ENCODE measurements around the gene MADCAM1. TPM values are rescaled to one million over a fixed set of nuclear protein-coding genes. Genes with fewer than 3 reads are reported as not detected.
"Not testable (repeated sequence)": the region's sequence is repeated elsewhere in the genome, so short reads cannot be mapped to it uniquely, and the experiment has no call there.

Gene MADCAM1
- 0.75 to 1.1 TPM (median 0.98 TPM) in 3 replicates for total RNA-seq

DNA sequence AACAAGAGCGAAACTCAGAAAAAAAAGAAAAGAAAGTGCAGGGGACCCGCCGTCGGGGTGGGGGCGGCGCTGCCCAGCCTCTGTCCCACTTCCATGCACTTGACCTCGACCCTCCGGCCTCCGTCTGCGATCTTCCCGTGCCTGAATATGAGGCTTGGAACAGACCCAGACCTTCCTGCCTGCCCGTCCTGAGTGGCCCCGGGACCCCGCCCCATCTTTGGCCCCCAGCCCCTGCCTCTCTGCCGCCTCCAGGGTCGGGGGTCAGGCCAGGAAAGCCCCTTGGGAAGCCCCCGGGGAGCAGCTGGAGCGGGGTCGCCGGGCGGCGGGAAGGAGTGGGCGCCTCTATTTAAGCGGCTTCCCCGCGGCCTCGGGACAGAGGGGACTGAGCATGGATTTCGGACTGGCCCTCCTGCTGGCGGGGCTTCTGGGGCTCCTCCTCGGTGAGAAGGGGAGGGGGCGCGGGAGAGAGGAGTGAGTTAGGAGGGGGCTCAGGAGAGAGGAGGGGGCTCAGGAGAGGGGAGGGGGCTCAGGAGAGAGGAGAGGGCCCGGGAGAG is at the start of gene MADCAM1:
Gene MADCAM1 (plus strand): TSS at position 375 of the 554 bp plus-strand sequence. CDS start 14 bp downstream, at position 389.
- Mint-ChIP-seq H3K36me3 (no peaks in the 10 kb centered on the region), H3K9me3 (peaks cover 3% of the 10 kb centered on the region), H3K4me3 (no peak within 1 kb of the TSS), H3K27ac (no peak within 1 kb of the TSS), H3K27me3 (ENCODE audit: low read depth) (peaks cover 44% of the 10 kb centered on the region), H3K4me1 (peaks cover 3% of the 10 kb centered on the region)
- DNase-seq (ENCODE audit: low spot score in 2 of 2, unreplicated experiment in 2 of 2) = no peak
- TF ChIP-seq, protein P1, sequence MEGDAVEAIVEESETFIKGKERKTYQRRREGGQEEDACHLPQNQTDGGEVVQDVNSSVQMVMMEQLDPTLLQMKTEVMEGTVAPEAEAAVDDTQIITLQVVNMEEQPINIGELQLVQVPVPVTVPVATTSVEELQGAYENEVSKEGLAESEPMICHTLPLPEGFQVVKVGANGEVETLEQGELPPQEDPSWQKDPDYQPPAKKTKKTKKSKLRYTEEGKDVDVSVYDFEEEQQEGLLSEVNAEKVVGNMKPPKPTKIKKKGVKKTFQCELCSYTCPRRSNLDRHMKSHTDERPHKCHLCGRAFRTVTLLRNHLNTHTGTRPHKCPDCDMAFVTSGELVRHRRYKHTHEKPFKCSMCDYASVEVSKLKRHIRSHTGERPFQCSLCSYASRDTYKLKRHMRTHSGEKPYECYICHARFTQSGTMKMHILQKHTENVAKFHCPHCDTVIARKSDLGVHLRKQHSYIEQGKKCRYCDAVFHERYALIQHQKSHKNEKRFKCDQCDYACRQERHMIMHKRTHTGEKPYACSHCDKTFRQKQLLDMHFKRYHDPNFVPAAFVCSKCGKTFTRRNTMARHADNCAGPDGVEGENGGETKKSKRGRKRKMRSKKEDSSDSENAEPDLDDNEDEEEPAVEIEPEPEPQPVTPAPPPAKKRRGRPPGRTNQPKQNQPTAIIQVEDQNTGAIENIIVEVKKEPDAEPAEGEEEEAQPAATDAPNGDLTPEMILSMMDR (IDR thresholded peaks at IDR 0.05; ENCODE audit: unreplicated experiment) = no peak

DNA sequence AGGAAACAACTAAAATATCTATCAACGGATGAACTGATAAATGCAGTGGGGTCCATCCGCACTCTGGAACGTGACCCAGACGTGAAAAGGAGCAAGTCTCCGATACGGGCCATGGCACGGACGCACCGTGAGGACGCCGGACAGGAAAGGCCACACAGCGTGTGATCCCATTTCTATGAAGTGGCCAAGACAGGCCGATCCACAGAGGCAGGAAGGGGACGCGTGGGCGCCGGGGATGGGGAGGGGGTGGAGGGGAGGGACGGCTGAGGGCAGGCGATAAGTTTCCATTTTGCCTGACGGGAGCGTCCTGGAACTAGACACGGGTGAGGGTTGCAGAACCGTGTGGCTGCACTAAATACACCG is 49.2 kb upstream of the MADCAM1 start:
- TF ChIP-seq, protein P1 (IDR thresholded peaks at IDR 0.05; ENCODE audit: unreplicated experiment) = no peak
- Mint-ChIP-seq H3K4me1 (peaks cover 11% of the 10 kb centered on the region), H3K4me3 (no peak overlapping the region), H3K27me3 (ENCODE audit: low read depth) (no peaks in the 10 kb centered on the region), H3K36me3 (peaks cover 4% of the 10 kb centered on the region), H3K9me3 (peaks cover 5% of the 10 kb centered on the region), H3K27ac (no peak overlapping the region)
- DNase-seq (ENCODE audit: low spot score in 2 of 2, unreplicated experiment in 2 of 2) = no peak

DNA sequence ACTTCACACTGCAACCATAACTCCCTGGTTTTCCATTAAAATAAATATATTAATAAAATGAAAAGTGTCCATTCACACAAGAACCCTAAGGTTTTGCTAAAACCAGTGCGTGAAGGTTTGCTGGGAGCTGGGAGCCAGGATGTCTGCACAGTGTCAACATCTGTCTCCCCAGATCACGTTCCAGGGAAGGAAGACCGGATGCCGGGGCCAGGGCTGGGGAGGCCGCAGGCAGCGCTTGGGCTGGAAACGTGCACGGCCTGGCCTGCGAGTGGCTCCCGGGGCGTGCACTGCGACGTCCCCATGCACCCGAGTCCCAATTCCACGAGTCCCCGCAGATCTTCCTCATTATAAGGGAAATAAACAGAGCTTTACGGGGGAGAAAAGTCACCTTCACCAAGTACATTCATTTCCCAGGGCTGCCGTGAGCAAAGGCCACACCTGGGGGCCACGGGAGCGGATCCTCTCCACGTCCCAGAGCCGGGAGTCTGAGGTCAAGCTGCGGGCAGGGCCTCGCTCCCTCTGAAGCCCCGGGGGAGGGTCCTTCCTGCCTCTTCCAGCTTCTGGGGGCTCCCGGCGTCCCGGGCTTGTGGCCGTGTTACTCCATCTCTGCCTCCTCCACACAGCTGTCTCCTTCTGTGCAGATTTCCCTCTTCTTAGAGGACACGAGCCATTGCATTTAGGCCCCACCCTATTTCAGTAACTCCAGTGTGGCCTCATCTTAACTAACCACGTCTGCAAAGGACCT is 48.3 kb upstream of the MADCAM1 start:
- H3K4me1 Mint-ChIP-seq = peaks cover 11% of the 10 kb centered on the region
- peaks cover 5% of the 10 kb centered on the region for H3K9me3 Mint-ChIP-seq
- H3K27ac Mint-ChIP-seq = peak overlapping the region; percentile 92
- no peak for DNase-seq (ENCODE audit: low spot score in 2 of 2, unreplicated experiment in 2 of 2)
- TF ChIP-seq, protein P1 (IDR thresholded peaks at IDR 0.05; ENCODE audit: unreplicated experiment) = no peak
- no peaks in the 10 kb centered on the region for H3K27me3 Mint-ChIP-seq (ENCODE audit: low read depth)
- peak overlapping the region; percentile 20 for H3K4me3 Mint-ChIP-seq
- H3K36me3 Mint-ChIP-seq = peaks cover 9% of the 10 kb centered on the region

DNA sequence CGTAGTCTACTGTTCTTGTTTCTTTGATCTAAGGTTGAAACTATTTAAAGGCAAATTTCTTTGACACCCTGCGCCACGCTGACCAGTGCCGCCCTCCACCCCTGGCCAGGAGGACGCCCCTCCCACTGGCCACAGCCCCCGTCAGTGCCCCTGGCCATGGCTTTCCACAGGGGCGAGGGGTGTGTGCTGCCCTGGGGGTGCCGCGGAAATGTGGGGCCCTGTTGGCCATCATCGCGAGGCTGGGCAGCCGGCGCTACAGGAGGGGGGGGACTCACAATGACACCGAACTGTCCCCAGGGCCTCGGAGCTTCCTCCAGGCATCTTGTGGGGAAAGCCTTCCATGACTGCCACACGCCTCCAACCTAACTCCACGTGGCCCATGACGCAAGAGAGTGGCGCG is 46.4 kb upstream of the MADCAM1 start:
- no peak overlapping the region for H3K27ac Mint-ChIP-seq
- H3K4me1 Mint-ChIP-seq = peaks cover 11% of the 10 kb centered on the region
- H3K4me3 Mint-ChIP-seq = no peak overlapping the region
- TF ChIP-seq, protein P1 (IDR thresholded peaks at IDR 0.05; ENCODE audit: unreplicated experiment) = no peak
- H3K36me3 Mint-ChIP-seq = peaks cover 13% of the 10 kb centered on the region
- peaks cover 5% of the 10 kb centered on the region for H3K9me3 Mint-ChIP-seq
- DNase-seq (ENCODE audit: low spot score in 2 of 2, unreplicated experiment in 2 of 2) = no peak
- H3K27me3 Mint-ChIP-seq (ENCODE audit: low read depth) = no peaks in the 10 kb centered on the region

DNA sequence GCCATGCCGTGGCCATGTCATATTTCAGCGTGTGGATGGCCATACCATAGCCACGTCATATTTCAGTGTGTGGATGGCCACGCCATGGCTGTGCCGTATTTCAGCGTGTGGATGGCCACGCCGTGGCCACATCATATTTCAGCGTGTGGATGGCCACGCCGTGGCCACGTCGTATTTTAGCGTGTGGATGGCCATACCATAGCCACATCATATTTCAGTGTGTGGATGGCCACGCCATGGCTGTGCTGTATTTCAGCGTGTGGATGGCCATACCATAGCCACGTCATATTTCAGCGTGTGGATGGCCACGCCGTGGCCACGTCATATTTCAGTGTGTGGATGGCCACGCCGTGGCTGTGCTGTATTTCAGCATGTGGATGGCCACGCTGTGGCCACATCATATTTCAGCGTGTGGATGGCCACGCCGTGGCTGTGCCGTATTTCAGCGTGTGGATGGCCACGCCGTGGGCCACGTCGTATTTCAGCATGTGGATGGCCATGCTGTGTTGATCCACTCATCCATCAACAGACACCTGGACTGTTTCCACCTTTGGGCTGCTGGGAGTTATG is 45.3 kb upstream of the MADCAM1 start:
- H3K36me3 Mint-ChIP-seq = peaks cover 11% of the 10 kb centered on the region

DNA sequence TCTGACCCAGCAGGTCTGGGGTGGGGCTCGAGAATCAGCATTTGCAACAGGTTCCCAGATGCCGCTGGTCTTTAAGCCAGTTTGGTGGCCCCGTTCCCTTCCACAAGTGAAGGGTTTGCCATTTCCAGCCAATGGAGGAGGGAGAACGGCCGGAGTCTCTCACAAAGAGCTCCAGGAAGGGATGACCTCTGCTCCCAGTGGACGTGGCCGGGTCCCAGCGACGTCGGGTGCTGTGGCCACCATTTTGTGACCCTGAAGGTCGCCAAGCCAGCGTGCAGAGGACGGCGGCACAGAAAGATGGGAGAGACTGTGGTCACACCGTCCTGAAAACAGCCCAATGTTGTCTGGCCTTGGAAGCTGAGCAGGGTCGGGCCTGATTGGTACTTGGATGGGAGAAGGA is 43.5 kb upstream of the MADCAM1 start:
- Mint-ChIP-seq H3K27me3 (ENCODE audit: low read depth) (no peaks in the 10 kb centered on the region), H3K4me3 (no peak overlapping the region), H3K4me1 (peaks cover 9% of the 10 kb centered on the region), H3K36me3 (peaks cover 20% of the 10 kb centered on the region), H3K9me3 (peaks cover 5% of the 10 kb centered on the region), H3K27ac (no peak overlapping the region)
- TF ChIP-seq, protein P1 (IDR thresholded peaks at IDR 0.05; ENCODE audit: unreplicated experiment) = no peak
- no peak for DNase-seq (ENCODE audit: low spot score in 2 of 2, unreplicated experiment in 2 of 2)

More for the DNA sequence above, 45.3 kb upstream of the MADCAM1 start:
- DNase-seq (ENCODE audit: low spot score in 2 of 2, unreplicated experiment in 2 of 2); H3K27ac Mint-ChIP-seq; H3K4me3 Mint-ChIP-seq; H3K27me3 Mint-ChIP-seq (ENCODE audit: low read depth); H3K9me3 Mint-ChIP-seq: not testable (repeated sequence)
- H3K4me1 Mint-ChIP-seq = peaks cover 11% of the 10 kb centered on the region
